Measurements from ENCODE around the gene DST.

DST gene

GRCh38 chr6:56495654-56496053, 147.0 kb downstream of the DST start:
- DNase-seq (ENCODE audit: extremely low spot score): no peak
- ChIA-PET POLR2A (no interaction called here), CTCF (no interaction called here)
- no peak for TF ChIP-seq CTCF (IDR thresholded peaks at IDR 0.05; ENCODE audit: control extremely low read depth, extremely low read depth, low read depth, missing control alignments)

- POLR2A ChIA-PET: no interaction called here
- CTCF ChIA-PET: interaction anchor here (1.3 to 2.5 kb wide), 2 partner anchors 78 to 104 kb away, joined by 3 to 5 read pairs; no protein-coding TSS in a partner anchor
- no peak for TF ChIP-seq CTCF (IDR thresholded peaks at IDR 0.05; ENCODE audit: control extremely low read depth, extremely low read depth, low read depth, missing control alignments)
- no peak for DNase-seq (ENCODE audit: extremely low spot score)
These were observed 150.9 kb downstream of the DST start for GRCh38 chr6:56491606-56492328.

- no peak for TF ChIP-seq CTCF (IDR thresholded peaks at IDR 0.05; ENCODE audit: control extremely low read depth, extremely low read depth, low read depth, missing control alignments)
- ChIA-PET POLR2A (no interaction called here), CTCF (interaction anchor here (2.5 kb wide), 1 partner anchor 104 kb away, joined by 5 read pairs; no protein-coding TSS in a partner anchor)
- DNase-seq (ENCODE audit: extremely low spot score): no peak
These were observed 151.7 kb downstream of the DST start for GRCh38 chr6:56490993-56491392.

- ChIA-PET POLR2A (no interaction called here), CTCF (interaction anchor here (2.5 to 2.6 kb wide), 2 partner anchors 10 to 106 kb away, joined by 5 to 8 read pairs; no protein-coding TSS in a partner anchor)
- DNase-seq (ENCODE audit: extremely low spot score): no peak
- no peak for TF ChIP-seq CTCF (IDR thresholded peaks at IDR 0.05; ENCODE audit: control extremely low read depth, extremely low read depth, low read depth, missing control alignments)
These were observed 153.1 kb downstream of the DST start for GRCh38 chr6:56489559-56489958.

GRCh38 chr6:56488281-56488680, 154.4 kb downstream of the DST start:
- CTCF ChIA-PET: interaction anchor here (1.2 to 2.6 kb wide), 3 partner anchors 12 to 14 kb away, joined by 3 to 8 read pairs (median 5); no protein-coding TSS in a partner anchor
- POLR2A ChIA-PET: no interaction called here
- TF ChIP-seq CTCF (IDR thresholded peaks at IDR 0.05; ENCODE audit: control extremely low read depth, extremely low read depth, low read depth, missing control alignments): no peak
- DNase-seq (ENCODE audit: extremely low spot score): no peak

- POLR2A ChIA-PET: no interaction called here
- TF ChIP-seq CTCF (IDR thresholded peaks at IDR 0.05; ENCODE audit: control extremely low read depth, extremely low read depth, low read depth, missing control alignments): no peak
- CTCF ChIA-PET: interaction anchor here (1.0 to 1.8 kb wide), 2 partner anchors 9 to 13 kb away, joined by 3 to 5 read pairs; no protein-coding TSS in a partner anchor
- DNase-seq (ENCODE audit: extremely low spot score): no peak
These were observed 156.0 kb downstream of the DST start for GRCh38 chr6:56486681-56487080.
